GM21447 (cell line): Measurements from ENCODE around the gene PTAR1.

Experiments
- ATAC-seq: cut with Tn5 transposase; IDR thresholded peaks from one replicate; pipeline ENCODE4 v1.9.1; 2021; ENCODE audit not compliant: unreplicated experiment

Gene PTAR1

DNA sequence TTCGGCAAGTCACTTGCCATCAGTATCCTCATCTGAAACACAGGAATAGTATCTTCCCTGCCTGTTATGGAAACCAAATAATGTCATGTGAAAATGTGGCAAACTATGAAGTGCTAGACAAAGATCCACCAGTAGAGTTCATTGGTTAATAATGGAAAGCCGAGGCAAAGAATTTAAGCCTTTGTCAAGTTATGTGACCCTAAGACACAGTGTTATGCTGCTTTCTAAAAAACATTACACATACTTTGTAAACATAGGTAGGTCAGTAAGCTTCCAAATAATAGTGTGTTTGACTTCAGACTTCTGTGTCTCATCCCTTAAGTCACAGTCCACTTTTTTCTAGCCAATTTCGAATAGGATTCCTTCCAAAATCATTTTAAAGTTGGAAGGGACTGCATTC, 6.0 kb downstream of the PTAR1 start:
- ATAC-seq = no peak

DNA sequence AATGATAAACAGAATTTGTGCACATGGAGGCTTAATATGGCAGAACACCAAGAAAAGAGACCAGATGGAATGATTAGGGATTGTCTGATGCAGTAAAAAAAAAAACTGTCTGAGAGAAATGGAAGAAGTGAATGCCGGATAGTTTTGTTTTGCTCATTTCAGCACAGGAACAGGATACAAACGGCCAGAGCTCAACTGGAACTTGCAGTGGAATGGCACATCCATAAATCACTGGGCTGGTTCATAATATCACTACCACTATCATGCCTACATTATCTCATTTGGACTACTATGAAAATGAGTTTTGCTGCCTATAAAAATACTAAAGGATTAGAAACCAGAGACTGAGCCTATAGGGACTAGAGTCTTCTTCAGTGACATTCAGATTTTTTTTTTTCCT, 9.7 kb downstream of the PTAR1 start:
- ATAC-seq = no peak

DNA sequence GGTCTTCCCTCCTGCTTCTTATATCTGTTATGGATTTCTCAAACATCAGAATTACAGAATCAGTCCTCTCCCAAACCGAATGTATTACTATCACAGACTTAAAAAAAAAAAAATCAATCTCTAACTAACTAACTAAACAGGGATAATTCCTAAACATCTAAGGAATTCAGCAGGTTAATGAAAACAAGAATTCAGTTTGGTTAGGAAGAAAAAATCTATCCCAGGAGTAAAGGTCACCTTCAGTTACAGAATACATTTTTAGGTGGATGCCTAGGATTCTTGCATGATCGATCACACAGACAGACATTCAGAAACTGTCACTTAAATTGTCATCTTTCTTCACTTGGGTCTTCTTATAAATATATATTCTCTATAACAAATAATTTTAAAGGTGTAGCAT, 11.5 kb downstream of the PTAR1 start:
- no peak for ATAC-seq

DNA sequence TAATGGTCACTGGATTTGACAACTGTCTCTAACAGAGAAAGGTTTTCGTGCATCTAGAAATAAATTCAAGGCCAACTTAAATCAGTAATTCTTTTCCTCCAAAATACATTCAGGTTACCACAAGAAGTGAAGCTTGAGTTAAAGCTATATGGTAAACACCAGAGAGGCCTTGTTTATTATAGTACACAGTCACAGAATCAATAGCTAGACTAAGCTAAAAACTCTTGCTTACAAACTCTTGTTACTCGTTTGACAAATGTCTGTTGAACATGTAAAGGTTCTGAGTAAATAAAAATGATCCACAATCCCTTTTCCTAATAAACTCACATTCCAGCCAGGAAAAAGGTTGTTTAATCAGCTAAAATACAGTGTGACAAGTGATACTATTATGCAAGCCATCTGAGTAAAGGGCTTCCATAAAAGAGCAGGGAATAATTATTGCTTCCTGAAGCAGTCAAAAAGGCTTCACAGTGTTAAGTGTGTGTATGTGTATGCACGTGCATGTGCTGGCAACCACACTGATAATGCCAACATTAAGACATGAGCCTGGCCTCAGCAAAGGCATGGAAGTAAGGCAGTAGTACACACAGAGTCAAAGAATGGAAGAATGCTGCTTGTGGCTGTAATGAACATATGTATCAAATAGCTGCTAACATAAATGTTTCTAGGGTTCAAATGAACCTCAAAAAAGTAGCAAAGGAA, 12.8 kb downstream of the PTAR1 start:
- ATAC-seq = no peak

DNA sequence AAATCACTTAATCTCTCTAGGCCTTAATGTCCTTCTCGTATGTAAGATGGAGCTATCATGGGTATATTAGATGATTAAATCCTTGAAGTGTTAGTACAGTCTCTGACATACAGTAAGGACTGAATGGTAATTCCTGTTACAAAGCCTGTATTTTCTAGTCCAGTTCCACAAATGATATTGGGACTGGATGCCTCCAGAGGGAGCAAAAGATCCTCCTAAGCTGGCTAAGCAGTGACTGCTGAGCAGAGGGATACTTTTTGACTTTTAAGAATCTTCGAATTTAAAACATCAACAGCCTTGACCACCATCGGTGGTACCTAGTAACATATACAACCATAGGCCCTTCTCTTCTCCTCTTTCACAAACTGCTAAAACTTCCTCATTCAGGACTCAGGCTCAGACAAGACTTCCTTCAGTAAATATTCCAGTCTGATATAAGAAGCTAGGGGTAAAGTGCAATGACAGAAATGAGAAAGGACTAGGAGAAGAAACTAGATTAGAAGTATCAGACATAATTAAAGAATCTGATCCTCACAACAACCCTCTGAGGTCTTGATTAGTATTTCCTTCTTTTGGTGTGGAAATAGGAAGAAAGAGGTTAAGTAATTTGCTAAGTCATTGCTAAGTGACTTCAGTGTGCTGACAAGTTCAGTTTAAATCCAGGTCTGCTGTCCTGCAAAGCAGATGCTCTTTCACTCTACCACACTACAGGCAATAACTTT, 13.9 kb downstream of the PTAR1 start:
- no peak for ATAC-seq

DNA sequence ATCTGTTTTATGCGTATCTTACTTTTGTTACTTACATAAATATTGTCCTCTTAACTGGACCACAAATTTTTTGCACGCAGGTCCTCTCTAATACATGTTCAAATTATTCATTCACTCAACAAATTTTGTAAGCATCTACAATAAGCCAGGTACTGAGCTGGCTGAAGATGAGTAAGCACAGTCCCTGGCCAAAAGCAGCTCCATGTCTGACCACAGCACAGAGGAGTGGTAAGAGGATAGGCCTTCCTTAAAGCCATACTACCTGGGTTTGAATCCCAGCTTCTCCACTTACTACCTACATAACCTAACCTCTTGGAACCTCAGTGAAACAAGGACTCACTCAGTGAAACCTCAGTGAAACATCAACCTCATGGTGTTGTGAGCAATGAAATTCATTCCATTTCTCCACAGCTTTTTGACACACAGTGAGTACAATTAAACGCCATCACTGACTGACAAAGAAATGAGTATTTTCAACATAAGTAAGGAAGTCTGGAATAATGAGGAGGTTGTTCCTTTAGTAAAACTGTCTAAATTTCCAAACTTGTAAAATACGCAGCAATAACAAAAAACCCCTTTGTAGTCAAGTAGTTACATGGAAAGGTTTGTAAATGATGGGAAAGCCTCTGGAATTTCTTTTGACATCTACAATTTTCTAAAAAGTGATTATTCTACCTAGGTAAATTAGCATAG, 15.0 kb downstream of the PTAR1 start:
- ATAC-seq = no peak

DNA sequence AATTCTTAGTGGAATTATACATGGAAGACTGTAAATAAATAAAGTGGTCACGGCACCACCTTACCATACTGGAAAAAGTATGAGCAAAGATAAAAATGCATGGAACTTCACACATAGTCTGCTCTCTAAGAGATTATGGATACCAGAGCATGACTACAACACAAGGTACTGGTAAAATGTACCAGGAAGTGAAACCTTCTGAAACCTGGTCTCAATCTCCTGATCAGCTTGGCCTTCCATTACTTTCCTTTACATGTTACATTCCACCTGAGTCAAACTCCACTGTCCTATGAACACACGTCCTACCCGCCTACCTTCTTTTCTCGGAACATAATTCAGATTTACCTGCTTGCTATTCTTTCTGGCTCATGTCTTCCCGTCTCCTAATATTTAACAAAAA, 15.9 kb downstream of the PTAR1 start:
- ATAC-seq = no peak

DNA sequence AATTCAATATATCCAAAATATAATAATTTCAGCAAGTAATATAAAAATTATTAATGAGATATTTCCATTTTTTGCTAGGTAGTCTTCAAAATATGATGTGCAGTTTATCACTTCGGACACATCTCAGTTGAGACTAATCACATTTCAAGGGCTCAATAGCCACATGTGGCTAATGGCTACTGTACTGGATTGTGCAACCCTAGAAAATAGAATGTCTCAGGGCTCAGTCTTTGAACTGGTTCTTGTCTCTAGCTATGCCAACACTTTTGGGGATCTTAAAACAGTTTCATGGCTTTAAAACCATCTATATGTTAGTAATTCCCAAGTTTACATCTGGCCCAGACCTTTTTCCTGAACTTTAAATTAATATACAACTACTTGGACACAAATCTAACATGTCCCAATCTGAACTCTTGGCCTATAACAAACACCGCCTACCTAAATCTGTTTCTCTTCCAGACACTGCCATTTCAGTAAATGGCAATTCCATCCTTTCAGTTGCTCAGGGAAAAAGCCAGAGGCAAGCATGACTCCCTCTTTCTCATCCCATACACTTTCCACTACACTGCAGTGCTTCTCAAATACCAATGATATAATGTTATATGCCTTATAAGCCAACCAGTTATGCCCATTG, 18.8 kb downstream of the PTAR1 start:
- ATAC-seq = no peak

DNA sequence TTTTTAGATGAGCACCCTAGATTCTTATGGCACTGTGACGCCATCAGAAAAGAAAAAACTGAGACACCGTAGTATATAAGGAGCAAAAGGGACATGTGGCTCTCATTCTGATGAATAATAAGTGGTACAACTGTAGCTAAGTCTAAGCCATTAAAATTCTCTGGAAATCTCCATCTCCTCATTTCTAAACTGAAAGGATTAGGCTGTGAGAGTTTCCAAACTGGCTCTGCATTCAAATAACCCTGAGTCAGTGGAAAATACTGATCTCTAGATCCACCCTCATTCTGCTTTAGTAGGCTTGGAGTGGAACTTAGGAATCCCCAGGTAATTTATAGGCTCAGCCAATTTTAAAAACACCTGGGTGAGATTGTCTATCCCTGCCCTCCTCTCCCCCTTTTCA, 28.5 kb downstream of the PTAR1 start:
- no peak for ATAC-seq

DNA sequence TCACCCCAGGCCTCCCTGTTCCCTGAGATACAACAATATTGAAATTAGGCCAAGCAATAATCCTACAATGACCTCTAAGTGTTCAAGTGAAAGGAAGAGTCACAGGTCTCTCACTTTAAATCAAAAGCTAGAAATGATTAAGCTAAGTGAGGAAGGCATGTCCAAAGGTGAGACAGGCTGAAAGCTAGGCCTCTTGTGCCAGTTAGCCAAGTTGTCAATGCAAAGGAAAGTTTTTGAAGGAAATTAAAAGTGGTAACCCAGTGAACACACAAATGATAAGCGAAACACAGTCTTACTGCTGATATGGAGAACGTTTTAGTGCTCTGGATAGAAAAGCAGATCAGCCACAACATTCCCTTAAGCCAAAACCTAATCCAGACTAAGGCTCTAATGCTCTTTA, 39.8 kb downstream of the PTAR1 start:
- no peak for ATAC-seq

DNA sequence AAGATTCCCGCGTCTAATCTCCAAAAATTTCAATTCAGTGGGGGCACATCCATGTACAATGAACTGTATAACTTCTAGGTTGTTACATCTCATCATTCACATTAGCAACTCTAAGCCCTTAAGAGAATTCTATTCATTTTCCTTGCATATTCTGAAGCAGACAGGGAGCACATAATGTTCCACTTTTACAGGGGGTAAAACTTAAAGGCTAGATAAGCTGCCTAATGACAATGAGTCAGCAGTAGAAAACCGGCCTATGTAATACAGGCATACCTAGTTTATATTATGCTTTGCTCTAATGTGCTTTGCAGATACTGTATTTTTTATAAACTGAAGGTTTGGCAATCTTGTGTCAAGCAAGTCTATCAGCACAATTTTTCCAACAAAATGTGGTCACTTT, 40.4 kb downstream of the PTAR1 start:
- no peak for ATAC-seq

DNA sequence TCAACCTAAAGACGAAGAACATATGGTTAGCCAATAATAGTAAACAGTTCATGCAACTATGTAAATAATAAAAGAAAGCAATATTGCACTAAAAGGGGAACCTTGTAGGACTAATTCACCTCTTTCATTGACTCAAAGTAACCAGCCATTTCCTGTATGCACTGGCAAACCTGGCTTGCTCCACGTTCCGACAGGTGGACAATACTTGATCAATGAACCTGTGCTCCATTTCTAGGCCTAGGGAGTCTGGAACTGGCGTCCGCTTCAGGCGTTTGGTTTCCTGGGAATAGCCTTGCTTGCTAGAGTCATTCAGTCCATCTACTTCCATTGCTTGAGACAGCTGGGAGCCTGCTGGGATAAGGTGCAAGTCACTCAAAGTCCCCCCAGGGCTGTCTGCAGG, 41.6 kb downstream of the PTAR1 start:
- no peak for ATAC-seq

DNA sequence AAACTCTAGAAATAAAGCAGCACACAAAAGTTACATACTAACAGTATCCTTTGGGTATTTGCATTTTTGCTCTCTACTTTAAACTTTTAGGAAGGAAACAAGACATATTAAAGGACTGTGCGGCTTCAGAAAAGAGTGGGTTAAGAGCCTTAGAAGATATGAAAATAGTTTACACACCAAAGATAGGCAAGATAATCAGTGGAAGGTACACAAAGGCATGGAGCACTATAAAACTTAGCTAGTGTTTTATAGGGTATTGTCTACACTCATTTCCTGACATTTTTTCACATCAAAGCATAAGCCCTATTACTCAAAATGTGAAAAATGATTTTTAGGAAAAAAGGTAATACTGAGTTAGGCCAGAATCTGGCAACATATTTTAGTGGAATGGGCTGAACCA, 44.0 kb downstream of the PTAR1 start:
- no peak for ATAC-seq

DNA sequence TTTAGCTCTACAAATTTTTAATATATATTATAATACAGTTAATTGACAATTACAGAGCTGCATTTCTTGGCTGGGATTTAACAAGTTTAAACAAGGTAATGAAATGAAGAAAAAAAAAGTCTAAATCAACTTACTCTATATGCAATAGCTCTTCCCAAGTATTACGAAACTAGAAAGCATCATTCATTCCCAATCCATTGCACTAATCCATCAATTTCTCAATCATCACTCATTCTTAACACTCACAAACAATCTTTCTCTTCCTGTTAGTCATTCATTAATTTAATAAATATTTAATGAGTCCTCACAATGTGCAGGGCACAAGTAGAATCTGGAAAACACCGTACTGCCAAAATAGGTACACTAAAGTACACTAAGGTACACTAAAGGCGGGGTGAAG, 44.7 kb downstream of the PTAR1 start:
- ATAC-seq = no peak

DNA sequence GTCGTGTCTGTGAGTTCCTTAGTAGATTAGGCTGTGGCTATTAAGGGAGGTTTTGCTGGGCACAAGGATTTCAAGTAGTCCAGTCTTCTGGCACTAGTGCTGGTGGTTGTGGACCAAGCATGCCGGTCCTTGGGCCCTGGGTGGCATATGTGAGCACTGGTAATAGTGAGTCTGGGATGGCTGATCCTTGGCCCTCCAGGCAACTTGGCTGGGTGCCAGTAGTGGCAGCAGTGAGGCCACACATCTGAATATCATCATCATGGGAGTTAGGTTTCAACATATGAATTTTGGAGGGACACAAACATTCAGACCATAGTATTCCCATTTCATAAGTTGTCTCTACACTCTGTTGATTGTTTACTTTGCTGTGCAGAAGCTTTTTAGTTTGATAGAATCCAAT, 62.3 kb downstream of the PTAR1 start:
- ATAC-seq = no peak

DNA sequence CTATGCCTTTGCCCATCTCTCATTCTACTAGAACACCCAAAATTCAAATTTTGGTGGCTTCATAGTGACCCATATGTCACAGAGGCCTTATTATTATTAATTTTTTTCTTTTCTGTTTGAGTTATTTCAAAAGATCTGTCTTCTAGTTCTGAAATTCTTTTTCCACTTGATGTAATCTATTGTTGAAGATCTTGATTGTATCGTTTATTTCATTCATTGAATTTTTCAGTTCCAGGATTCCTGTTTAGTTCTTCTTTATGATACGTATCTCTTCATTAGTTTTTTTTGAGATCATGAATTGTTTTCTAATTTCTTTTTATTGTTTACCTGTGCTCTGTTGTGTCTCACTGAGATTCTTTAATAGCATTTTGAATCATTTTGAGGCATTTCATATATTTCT, 63.0 kb downstream of the PTAR1 start:
- ATAC-seq = no peak

DNA sequence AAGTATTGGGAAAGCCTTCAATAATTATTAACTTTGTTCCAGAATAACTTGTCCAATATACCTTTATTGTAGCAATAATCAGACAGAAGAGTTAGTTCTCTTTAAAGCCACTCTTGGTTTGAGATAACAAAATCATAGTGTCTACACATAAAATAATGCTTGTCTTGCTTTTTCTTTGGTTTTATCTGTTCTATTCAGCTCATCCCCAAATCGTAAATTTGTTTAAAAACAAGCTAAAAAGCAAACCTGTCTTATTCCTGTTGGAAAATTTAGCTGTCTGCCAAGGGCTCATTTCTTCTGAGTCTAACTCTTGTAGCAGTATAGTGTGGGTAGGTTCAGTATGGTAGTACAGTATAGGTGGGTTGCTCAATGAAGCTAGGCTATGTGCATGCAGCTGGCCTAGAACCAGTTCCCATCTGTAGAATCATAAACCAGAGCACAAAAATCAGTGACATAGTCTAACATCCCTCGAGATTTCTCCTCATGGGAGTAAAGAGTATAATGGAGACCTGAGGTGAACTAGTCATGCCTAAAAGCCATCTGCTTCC, 69.7 kb downstream of the PTAR1 start:
- no peak for ATAC-seq

DNA sequence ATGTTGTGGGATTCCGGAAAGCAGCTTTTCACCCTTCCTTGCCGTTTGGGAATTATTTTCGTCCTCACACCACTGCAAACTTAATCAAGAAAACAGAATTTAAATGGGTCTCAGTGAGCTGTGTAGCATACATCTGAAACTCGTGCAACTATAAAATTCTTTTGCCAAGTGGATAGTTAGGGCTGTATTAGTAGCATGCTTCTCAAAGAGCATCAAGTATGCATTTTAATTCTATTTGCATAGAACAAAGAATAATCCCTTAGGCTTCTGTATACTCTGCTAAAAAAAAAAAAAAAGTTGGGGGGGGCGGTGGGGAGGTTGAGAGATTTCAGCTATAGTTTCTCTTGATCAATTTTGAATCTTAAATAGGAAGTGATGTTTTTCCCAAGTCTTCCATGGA, 75.9 kb downstream of the PTAR1 start:
- no peak for ATAC-seq

DNA sequence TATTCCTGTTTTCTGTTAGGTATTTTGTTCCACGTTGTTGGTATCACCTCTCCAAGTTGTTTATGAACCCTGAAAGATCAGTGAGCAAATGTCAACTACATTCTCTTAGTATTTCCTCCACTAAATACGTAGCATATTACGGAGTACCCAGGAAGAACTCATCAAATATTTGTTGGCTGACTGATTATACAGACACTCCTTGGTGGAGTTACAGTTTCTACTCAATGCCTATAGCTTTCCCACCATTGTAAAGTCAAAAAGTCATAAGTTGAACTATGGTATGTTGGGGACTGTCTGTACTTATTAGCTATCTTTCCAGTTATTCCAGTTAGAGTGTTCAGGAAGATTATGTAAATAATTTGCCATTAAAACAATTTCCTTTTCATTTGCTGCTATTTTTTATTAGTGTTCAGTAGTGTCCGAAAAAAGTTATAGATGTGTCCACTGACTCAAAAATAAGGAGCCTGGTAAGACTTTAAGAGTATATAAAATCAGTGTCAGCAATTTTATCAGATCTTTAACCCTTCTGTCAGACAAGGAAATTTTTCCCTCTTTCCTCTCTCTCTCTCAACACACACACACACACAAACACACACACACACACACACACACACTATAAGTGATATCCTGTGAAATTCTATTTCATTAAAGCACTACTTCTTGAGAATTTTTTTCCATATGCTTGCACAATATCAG, 80.8 kb downstream of the PTAR1 start:
- no peak for ATAC-seq

DNA sequence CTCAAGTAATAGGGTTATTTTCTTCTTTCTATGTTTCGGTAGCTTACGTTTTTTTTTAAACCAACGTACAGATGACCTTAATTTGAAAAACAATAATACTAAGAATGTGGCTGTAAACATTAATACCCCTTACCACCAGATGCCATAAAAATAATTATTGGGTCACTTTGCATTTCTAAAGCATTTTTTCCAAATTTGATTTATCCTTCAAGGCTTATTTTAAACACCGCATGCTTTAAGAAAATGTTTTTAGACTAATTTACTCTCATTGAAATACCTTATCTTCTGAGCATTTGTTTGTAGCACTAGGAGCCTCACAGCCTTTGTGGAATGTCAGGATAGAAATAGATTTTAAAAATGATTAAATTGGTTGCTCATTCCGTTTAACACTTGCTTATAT, 81.9 kb downstream of the PTAR1 start:
- no peak for ATAC-seq

DNA sequence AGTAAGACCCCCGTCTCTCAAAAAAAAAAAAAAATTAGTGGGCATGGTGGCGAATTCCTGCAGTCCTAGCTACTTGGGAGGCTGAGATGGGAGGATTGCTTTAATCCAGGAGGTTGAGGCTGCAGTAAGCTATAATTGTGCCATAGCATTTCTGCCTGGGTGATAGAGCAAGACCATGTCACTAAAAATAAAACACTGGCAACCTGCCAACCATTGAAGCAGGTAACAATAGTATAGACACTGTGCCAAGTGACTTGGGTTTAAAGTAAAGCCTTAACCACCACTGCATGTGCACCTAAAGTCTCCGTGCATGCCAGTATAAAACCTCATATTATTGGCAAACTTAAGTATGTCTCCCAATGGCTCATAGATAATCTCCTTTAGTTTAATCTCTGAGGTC, 84.2 kb downstream of the PTAR1 start:
- ATAC-seq = no peak
